GM23338 (cell line): ENCODE data around the gene SCN1B. TPM values are rescaled to one million over a fixed set of nuclear protein-coding genes. Genes with fewer than 3 reads are reported as not detected.

ENCODE experiments used
- ATAC-seq: fragments of 200-7000 bp; cut with Tn5 transposase; 3 replicates; pipeline ENCODE4 v1.9.1; 2020
- DNase-seq: peaks from one replicate; pipeline ENCODE4 v3.0.0-alpha.2; 2015; ENCODE audit warnings: low spot score
- H2AFZ ChIP-seq: fragments of 200-600 bp; sonication (generic); 2 replicates; pipeline ENCODE4 v1.8.0; 2016; ENCODE audit warnings: antibody characterized with exemption, mild to moderate bottlenecking, moderate library complexity
- H3F3A ChIP-seq: fragments of 200-600 bp; sonication (generic); replicated peaks from 2 replicates; pipeline ENCODE4 v1.8.0; 2017; ENCODE audit warnings: antibody characterized with exemption, mixed run types, low read depth
- H3K27ac ChIP-seq: fragments of 200-600 bp; sonication (generic); 2 replicates; pipeline ENCODE4 v1.6.1; 2016; ENCODE audit warnings: low read depth
- H3K27me3 ChIP-seq: fragments of 200-600 bp; sonication (generic); 2 replicates; pipeline ENCODE4 v1.8.0; 2016; ENCODE audit warnings: mild to moderate bottlenecking, mixed run types, moderate library complexity; ENCODE audit not compliant: insufficient read depth
- H3K36me3 ChIP-seq: fragments of 200-600 bp; sonication (generic); 2 replicates; pipeline ENCODE4 v1.8.0; 2016; ENCODE audit warnings: mild to moderate bottlenecking; ENCODE audit not compliant: insufficient read depth
- H3K4me1 ChIP-seq: fragments of 200-600 bp; sonication (generic); 2 replicates; pipeline ENCODE4 v1.8.0; 2016; ENCODE audit warnings: mild to moderate bottlenecking, moderate library complexity; ENCODE audit not compliant: insufficient read depth
- H3K4me2 ChIP-seq: fragments of 200-600 bp; sonication (generic); 2 replicates; pipeline ENCODE4 v1.7.1; 2017; ENCODE audit warnings: mixed run types
- H3K4me3 ChIP-seq: fragments of 200-600 bp; sonication (generic); 2 replicates; pipeline ENCODE4 v1.6.1; 2016; ENCODE audit warnings: mixed run types
- H3K79me2 ChIP-seq: fragments of 200-600 bp; sonication (generic); replicated peaks from 2 replicates; pipeline ENCODE4 v1.8.0; 2017; ENCODE audit warnings: mild to moderate bottlenecking; ENCODE audit not compliant: insufficient read depth
- H3K9me2 ChIP-seq: fragments of 200-600 bp; sonication (generic); 2 replicates; pipeline ENCODE4 v1.8.0; 2017; ENCODE audit not compliant: insufficient read depth
- H4K20me1 ChIP-seq: fragments of 200-600 bp; sonication (generic); replicated peaks from 2 replicates; pipeline ENCODE4 v1.8.0; 2017; ENCODE audit warnings: mild to moderate bottlenecking; ENCODE audit not compliant: insufficient read depth
- H3K27ac Mint-ChIP-seq: 2 replicates; pipeline ENCODE4 v1.8.0; 2020; ENCODE audit warnings: inconsistent platforms, mild to moderate bottlenecking, moderate library complexity, mixed read lengths
- H3K27me3 Mint-ChIP-seq: 3 replicates; pipeline ENCODE4 v1.8.0; 2022; ENCODE audit warnings: low read depth, mild to moderate bottlenecking, moderate library complexity, mixed read lengths, inconsistent platforms; ENCODE audit not compliant: insufficient read depth, poor library complexity
- H3K36me3 Mint-ChIP-seq: 3 replicates; pipeline ENCODE4 v1.8.0; 2021; ENCODE audit warnings: low read depth, mild to moderate bottlenecking, inconsistent platforms, moderate library complexity, mixed read lengths
- H3K4me1 Mint-ChIP-seq: 3 replicates; pipeline ENCODE4 v1.8.0; 2020; ENCODE audit warnings: mild to moderate bottlenecking, inconsistent platforms, mixed read lengths
- H3K4me3 Mint-ChIP-seq: 3 replicates; pipeline ENCODE4 v1.8.0; 2021; ENCODE audit warnings: moderate library complexity, mild to moderate bottlenecking, inconsistent platforms, mixed read lengths
- H3K9me3 Mint-ChIP-seq: 3 replicates; pipeline ENCODE4 v1.8.0; 2020; ENCODE audit warnings: moderate library complexity, mild to moderate bottlenecking, inconsistent platforms, mixed read lengths
- CREB1 ChIP-seq: fragments of 250-450 bp; sonication (Bioruptor Pico); IDR thresholded peaks from 2 replicates; pipeline ENCODE4 v1.5.0; 2020; ENCODE audit warnings: low read depth, mild to moderate bottlenecking, moderate library complexity
- ETS1 ChIP-seq: IDR thresholded peaks from 2 replicates; pipeline ENCODE4 v1.6.1; 2016; ENCODE audit warnings: antibody characterized with exemption
- EZH2 ChIP-seq: fragments of 200-600 bp; sonication (generic); IDR thresholded peaks from one replicate; pipeline ENCODE4 v1.8.0; 2017; ENCODE audit warnings: antibody characterized with exemption, mild to moderate bottlenecking, low read depth; ENCODE audit not compliant: unreplicated experiment
- EZH2phosphoT487 ChIP-seq: fragments of 200-600 bp; sonication (generic); IDR thresholded peaks from one replicate; pipeline ENCODE4 v1.8.1; 2018; ENCODE audit warnings: antibody characterized with exemption; ENCODE audit not compliant: unreplicated experiment
- JUNB ChIP-seq: IDR thresholded peaks from one replicate; pipeline ENCODE4 v1.6.1; 2016; ENCODE audit warnings: antibody characterized with exemption; ENCODE audit not compliant: unreplicated experiment
- NANOG ChIP-seq: IDR thresholded peaks from 2 replicates; pipeline ENCODE4 v1.6.1; 2016; ENCODE audit warnings: antibody characterized with exemption, borderline replicate concordance
- POLR2AphosphoS5 ChIP-seq: IDR thresholded peaks from 2 replicates; pipeline ENCODE4 v1.6.1; 2016; ENCODE audit warnings: antibody characterized with exemption, low read depth
- REST ChIP-seq: IDR thresholded peaks from one replicate; pipeline ENCODE4 v1.6.1; 2018; ENCODE audit warnings: antibody characterized with exemption; ENCODE audit not compliant: unreplicated experiment
- STAT1 ChIP-seq: IDR thresholded peaks from one replicate; pipeline ENCODE4 v1.6.1; 2016; ENCODE audit warnings: antibody characterized with exemption; ENCODE audit not compliant: unreplicated experiment
- ZNF114 ChIP-seq: fragments of 250-450 bp; sonication (Bioruptor Pico); IDR thresholded peaks from 2 replicates; pipeline ENCODE4 v1.5.0; 2020; ENCODE audit warnings: mild to moderate bottlenecking, moderate library complexity
- ZNF331 ChIP-seq: fragments of 250-450 bp; sonication (Bioruptor Pico); IDR thresholded peaks from 2 replicates; pipeline ENCODE4 v1.5.0; 2020; ENCODE audit warnings: low read depth, mild to moderate bottlenecking, moderate library complexity
- polyA plus RNA-seq: library from polyadenylated mRNA; unstranded; fragments of >200 nt; fragmentation: Nextera tagmentation; extraction: Ambion mirVana; gene quantifications from 2 replicates; pipeline ENCODE4 v1.2.1, GENCODE V29; 2016
- total RNA-seq: library from RNA; depleted of rRNA; stranded (reverse); fragments of >200 nt; shearing (Covaris generic); gene quantifications from 2 replicates; pipeline ENCODE4 v1.2.3, GENCODE V29; 2014
- TF ChIP-seq, protein P1 (sequence below): fragments of 250-450 bp; sonication (Bioruptor Pico); IDR thresholded peaks from 2 replicates; pipeline ENCODE4 v1.5.0; 2020; ENCODE audit warnings: mild to moderate bottlenecking, moderate library complexity

The SCN1B gene
- total and polyA plus RNA-seq, 2 experiments from 2014 or later, result 1.7 to 4.8 TPM

DNA sequence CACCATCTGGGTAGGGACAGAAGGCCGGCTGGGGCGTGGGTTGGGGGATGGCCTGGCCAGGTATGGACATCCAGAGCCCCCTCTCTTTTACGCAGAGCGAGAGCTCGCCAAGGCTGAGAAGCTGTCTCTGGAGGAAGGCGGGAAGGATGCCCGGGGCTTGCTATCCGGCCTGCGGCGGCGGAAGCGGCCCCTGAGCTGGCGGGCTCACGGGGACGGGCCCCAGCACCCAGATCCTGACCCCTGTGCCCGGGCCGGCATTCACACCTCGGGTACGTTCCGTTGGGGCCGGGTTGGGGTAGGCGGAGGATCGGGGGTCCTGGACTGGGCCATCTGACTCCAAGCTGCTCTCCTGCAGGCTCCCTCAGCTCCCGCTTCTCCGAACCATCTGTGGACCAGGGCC, 8.7 kb upstream of the SCN1B start:
- no peak overlapping the region for H3K4me2 ChIP-seq
- TF ChIP-seq ZNF331 (no peak), POLR2AphosphoS5 (0 out of 2 replicates have a peak, but pooled peaks have one; percentile 15)
- no peaks in the 10 kb centered on the region for H3K79me2 ChIP-seq
- Mint-ChIP-seq H3K36me3 (peaks cover 87% of the 10 kb centered on the region), H3K27me3 (peaks cover 5% of the 10 kb centered on the region), H3K4me3 (no peak overlapping the region), H3K27ac (no peak overlapping the region), H3K4me1 (no peaks in the 10 kb centered on the region), H3K9me3 (no peaks in the 10 kb centered on the region; the same call in 2 of the 3 replicates)
- H2AFZ ChIP-seq, result no peak overlapping the region
- ATAC-seq (no peak), DNase-seq (no peak)
- no peaks in the 10 kb centered on the region for H3K9me2 ChIP-seq
- H3K4me1 ChIP-seq, result no peaks in the 10 kb centered on the region
- no peak overlapping the region for H3K4me3 ChIP-seq
- H3K27me3 ChIP-seq, result no peaks in the 10 kb centered on the region
- H3K27ac ChIP-seq, result no peak overlapping the region
- peaks cover 61% of the 10 kb centered on the region for H3K36me3 ChIP-seq
- peaks cover 6% of the 10 kb centered on the region; the same call in 1 of the 2 replicates for H4K20me1 ChIP-seq
- H3F3A ChIP-seq, result peaks cover 21% of the 10 kb centered on the region

DNA sequence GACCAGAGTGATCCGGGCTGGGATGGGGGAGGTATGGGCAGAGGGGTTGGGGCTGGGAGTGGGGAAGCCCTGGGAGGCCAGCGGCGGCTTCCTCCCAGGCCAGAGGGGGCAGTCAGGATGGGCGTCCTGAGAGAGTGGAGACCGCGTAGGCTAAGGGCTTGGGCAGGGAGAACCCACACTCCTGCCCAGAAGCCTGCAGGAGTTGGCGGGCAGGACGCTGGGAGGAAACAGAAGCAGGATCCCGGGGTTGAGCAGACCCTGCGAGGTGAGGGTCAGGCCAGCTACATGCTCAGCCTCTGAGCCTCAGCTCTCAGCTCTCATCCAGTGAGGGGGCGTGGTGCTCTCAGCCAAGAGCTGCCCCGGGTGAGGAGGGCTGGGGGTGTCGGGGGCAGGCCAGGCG, 7.8 kb upstream of the SCN1B start:
- Mint-ChIP-seq H3K4me3 (no peak overlapping the region), H3K27me3 (peaks cover 8% of the 10 kb centered on the region), H3K9me3 (no peaks in the 10 kb centered on the region; the same call in 2 of the 3 replicates), H3K4me1 (no peaks in the 10 kb centered on the region; the same call in 2 of the 3 replicates), H3K27ac (no peak overlapping the region), H3K36me3 (peaks cover 90% of the 10 kb centered on the region)
- Histone ChIP-seq H3K79me2 (no peaks in the 10 kb centered on the region), H4K20me1 (peaks cover 9% of the 10 kb centered on the region; the same call in 1 of the 2 replicates), H3K4me3 (no peak overlapping the region), H2AFZ (no peak overlapping the region), H3K4me1 (0 out of 2 replicates have a peak, but pooled peaks cover 5% of the 10 kb centered on the region), H3K9me2 (no peaks in the 10 kb centered on the region), H3K36me3 (peaks cover 62% of the 10 kb centered on the region), H3K27ac (no peak overlapping the region), H3F3A (peaks cover 30% of the 10 kb centered on the region), H3K4me2 (no peak overlapping the region), H3K27me3 (no peaks in the 10 kb centered on the region)
- no peak for ATAC-seq
- no peak for DNase-seq
- TF ChIP-seq ZNF114 (CRISPR knock-in tag) (no peak), ZNF331 (no peak), REST (no peak), EZH2 (no peak), EZH2phosphoT487 (no peak), ETS1 (no peak), STAT1 (no peak), CREB1 (no peak), POLR2AphosphoS5 (no peak), NANOG (no peak), JUNB (no peak)
- TF ChIP-seq, protein P1, sequence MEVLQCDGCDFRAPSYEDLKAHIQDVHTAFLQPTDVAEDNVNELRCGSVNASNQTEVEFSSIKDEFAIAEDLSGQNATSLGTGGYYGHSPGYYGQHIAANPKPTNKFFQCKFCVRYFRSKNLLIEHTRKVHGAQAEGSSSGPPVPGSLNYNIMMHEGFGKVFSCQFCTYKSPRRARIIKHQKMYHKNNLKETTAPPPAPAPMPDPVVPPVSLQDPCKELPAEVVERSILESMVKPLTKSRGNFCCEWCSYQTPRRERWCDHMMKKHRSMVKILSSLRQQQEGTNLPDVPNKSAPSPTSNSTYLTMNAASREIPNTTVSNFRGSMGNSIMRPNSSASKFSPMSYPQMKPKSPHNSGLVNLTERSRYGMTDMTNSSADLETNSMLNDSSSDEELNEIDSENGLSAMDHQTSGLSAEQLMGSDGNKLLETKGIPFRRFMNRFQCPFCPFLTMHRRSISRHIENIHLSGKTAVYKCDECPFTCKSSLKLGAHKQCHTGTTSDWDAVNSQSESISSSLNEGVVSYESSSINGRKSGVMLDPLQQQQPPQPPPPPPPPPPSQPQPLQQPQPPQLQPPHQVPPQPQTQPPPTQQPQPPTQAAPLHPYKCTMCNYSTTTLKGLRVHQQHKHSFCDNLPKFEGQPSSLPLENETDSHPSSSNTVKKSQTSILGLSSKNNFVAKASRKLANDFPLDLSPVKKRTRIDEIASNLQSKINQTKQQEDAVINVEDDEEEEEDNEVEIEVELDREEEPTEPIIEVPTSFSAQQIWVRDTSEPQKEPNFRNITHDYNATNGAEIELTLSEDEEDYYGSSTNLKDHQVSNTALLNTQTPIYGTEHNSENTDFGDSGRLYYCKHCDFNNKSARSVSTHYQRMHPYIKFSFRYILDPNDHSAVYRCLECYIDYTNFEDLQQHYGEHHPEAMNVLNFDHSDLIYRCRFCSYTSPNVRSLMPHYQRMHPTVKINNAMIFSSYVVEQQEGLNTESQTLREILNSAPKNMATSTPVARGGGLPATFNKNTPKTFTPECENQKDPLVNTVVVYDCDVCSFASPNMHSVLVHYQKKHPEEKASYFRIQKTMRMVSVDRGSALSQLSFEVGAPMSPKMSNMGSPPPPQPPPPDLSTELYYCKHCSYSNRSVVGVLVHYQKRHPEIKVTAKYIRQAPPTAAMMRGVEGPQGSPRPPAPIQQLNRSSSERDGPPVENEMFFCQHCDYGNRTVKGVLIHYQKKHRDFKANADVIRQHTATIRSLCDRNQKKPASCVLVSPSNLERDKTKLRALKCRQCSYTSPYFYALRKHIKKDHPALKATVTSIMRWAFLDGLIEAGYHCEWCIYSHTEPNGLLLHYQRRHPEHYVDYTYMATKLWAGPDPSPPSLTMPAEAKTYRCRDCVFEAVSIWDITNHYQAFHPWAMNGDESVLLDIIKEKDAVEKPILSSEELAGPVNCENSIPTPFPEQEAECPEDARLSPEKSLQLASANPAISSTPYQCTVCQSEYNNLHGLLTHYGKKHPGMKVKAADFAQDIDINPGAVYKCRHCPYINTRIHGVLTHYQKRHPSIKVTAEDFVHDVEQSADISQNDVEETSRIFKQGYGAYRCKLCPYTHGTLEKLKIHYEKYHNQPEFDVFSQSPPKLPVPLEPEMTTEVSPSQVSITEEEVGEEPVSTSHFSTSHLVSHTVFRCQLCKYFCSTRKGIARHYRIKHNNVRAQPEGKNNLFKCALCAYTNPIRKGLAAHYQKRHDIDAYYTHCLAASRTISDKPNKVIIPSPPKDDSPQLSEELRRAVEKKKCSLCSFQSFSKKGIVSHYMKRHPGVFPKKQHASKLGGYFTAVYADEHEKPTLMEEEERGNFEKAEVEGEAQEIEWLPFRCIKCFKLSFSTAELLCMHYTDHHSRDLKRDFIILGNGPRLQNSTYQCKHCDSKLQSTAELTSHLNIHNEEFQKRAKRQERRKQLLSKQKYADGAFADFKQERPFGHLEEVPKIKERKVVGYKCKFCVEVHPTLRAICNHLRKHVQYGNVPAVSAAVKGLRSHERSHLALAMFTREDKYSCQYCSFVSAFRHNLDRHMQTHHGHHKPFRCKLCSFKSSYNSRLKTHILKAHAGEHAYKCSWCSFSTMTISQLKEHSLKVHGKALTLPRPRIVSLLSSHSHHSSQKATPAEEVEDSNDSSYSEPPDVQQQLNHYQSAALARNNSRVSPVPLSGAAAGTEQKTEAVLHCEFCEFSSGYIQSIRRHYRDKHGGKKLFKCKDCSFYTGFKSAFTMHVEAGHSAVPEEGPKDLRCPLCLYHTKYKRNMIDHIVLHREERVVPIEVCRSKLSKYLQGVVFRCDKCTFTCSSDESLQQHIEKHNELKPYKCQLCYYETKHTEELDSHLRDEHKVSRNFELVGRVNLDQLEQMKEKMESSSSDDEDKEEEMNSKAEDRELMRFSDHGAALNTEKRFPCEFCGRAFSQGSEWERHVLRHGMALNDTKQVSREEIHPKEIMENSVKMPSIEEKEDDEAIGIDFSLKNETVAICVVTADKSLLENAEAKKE (CRISPR knock-in tag), result no peak
